Stimulated activated CD4-positive, alpha-beta T cell treated with anti-CD3 and anti-CD28 coated beads, Interleukin-4, amount 100 ng/mL, for 1 hour (primary cell): ENCODE measurements around the gene MRM3.
"Not testable (repeated sequence)": the region's sequence is repeated elsewhere in the genome, so short reads cannot be mapped to it uniquely, and the experiment has no call there.

Experiments
- DNase-seq: peaks from one replicate; pipeline ENCODE4 v3.0.0-alpha.2; 2020

The MRM3 gene

GRCh38 chr17:797236-797840 lies 15.2 kb downstream of the MRM3 start:
- DNase-seq, result no peak

- no peak for DNase-seq
These were observed 16.1 kb downstream of the MRM3 start for GRCh38 chr17:798246-798645.

- no peak for DNase-seq
These were observed 17.1 kb downstream of the MRM3 start for GRCh38 chr17:799261-799660.

- no peak for DNase-seq
These were observed 18.5 kb downstream of the MRM3 start for GRCh38 chr17:800446-801242.

- no peak for DNase-seq
These were observed 19.5 kb downstream of the MRM3 start for GRCh38 chr17:801660-802059.

GRCh38 chr17:802481-802880 lies 20.3 kb downstream of the MRM3 start:
- DNase-seq, result no peak

- DNase-seq, result no peak
These were observed 21.0 kb downstream of the MRM3 start for GRCh38 chr17:802901-803881.

GRCh38 chr17:804541-805435 lies 22.6 kb downstream of the MRM3 start:
- no peak for DNase-seq

GRCh38 chr17:805886-806285 lies 23.7 kb downstream of the MRM3 start:
- not testable (repeated sequence) for DNase-seq

- no peak for DNase-seq
These were observed 24.2 kb downstream of the MRM3 start for GRCh38 chr17:806346-806745.

GRCh38 chr17:806781-807522 lies 24.8 kb downstream of the MRM3 start:
- no peak for DNase-seq

- DNase-seq, result no peak
These were observed 25.6 kb downstream of the MRM3 start for GRCh38 chr17:807523-808294.

GRCh38 chr17:811051-811784 lies 29.1 kb downstream of the MRM3 start:
- no peak for DNase-seq

GRCh38 chr17:812638-813204 lies 30.6 kb downstream of the MRM3 start:
- DNase-seq, result no peak

- DNase-seq, result no peak
These were observed 32.2 kb downstream of the MRM3 start for GRCh38 chr17:814371-814770.

GRCh38 chr17:819251-819650 lies 37.1 kb downstream of the MRM3 start:
- no peak for DNase-seq

- no peak for DNase-seq
These were observed 41.3 kb downstream of the MRM3 start for GRCh38 chr17:823501-823902.

GRCh38 chr17:824378-824777 lies 42.2 kb downstream of the MRM3 start:
- no peak for DNase-seq

- no peak for DNase-seq
These were observed 43.1 kb downstream of the MRM3 start for GRCh38 chr17:825216-825615.

GRCh38 chr17:826778-827177 lies 44.6 kb downstream of the MRM3 start:
- DNase-seq, result no peak
